ENCODE results near the gene SMOC1. TPM values are rescaled to one million over a fixed set of nuclear protein-coding genes. Genes with fewer than 3 reads are reported as not detected.

SMOC1 gene
- total RNA-seq, 3 donors from 2014 or later (not counting 1 experiment from before 2014, with no cell fraction given): not detected

DNA sequence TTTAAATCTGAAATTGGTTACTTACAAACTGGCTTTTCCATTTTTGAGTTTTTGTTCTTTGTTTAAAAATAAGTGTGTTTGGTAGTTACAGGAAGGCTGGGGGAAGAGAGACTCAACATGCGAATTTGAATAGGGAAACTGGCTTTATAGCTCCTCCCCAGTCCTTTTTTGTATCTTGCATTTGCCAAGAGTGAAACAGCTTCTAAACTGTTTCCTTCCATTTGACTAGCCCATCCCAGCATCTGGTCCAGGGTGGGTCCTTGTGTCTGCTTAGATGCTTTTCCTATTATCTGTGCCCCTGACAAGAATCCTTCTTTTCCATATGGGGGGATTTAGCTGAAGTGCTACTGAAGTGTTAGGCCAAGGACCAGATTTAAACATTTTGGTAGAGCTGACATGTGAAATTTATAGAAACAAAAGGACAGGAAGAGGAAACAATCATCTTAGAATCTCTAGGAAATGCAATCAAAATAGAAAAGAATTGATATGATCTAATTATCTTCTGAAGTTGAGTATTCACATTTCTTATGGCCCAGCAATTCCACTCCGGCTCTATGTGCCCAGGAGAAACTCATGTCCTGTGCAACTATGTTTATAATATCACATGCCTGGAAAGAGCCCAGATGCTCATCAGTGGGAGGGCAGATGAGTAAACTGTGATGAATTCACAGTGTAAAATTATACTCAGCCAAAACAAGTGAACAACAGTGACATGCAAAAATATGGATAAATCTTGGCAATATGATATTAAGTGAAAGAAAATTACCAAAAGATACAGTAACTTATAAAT is 7.4 kb downstream of the SMOC1 start:
- no peaks in the 10 kb centered on the region for H3K4me1 Mint-ChIP-seq

DNA sequence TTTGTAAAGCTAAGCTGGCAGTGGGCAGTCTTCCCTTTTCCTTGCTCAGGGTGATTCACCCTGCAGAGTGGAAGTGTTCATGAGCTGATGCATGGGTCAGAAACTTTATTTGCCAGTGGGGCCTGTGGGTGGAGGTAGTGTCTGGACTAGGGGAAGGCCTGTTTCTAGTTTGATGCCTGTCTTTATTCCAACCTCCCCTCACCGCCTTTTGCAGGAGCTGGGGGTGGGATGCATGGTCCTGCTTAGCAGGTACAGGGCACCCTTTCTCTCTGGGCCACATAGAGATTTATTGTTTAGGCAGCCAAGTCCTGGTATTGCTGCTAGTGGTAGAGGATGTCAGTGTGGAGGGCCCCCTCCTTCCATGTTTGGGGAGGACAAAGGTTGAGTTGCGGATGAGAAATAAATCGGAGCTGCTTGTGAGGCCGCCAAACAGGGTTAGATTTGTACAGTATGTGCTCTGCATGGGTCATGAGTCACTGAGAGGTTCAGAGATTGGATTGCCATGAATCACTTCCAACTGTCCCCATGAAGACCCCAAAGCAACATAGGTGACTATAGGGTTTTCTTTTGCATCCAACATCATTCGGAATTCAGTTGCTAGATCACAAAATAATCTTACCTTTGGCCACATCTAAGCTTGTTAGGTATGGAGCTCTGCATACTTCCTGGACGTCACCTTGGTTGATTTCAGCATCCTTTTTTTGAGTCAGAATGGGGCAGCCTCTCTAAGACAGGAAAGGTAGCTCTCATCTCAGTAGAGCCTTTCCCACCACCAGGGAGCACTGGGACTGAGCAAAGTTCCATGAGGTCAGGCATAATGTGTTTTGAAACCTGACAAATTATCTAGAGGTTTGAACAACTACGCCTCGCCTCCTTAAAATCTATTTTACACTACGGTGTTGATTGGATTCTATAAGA is 8.8 kb downstream of the SMOC1 start:
- no peaks in the 10 kb centered on the region for H3K9me3 Mint-ChIP-seq
- WGBS (ENCODE audit: insufficient coverage): 93% methylated on average over 6 of the region's 9 CpGs
- H3K4me1 Mint-ChIP-seq: no peaks in the 10 kb centered on the region
- H3K36me3 Mint-ChIP-seq: no peaks in the 10 kb centered on the region
- Histone ChIP-seq H3K36me3 (ENCODE audit: control insufficient read depth, insufficient read depth, low read length) (no peaks in the 10 kb centered on the region), H3K4me3 (ENCODE audit: low read length) (no peak overlapping the region), H3K9me3 (ENCODE audit: control insufficient read depth, insufficient read depth, low read length) (no peaks in the 10 kb centered on the region), H3K27me3 (ENCODE audit: control insufficient read depth, insufficient read depth, low read length) (no peaks in the 10 kb centered on the region), H3K27ac (ENCODE audit: low read length) (no peak overlapping the region), H3K4me1 (ENCODE audit: control insufficient read depth, insufficient read depth, low read length) (no peaks in the 10 kb centered on the region)
- H3K27ac Mint-ChIP-seq: no peak overlapping the region
- no peak overlapping the region for H3K4me3 Mint-ChIP-seq
- peaks cover 21 to 50% of the 10 kb centered on the region in 2 donors for H3K27me3 Mint-ChIP-seq (ENCODE audit: low read depth in 2 of 2)
- no peak for DNase-seq
- ATAC-seq: no peak
- TF ChIP-seq, protein P1, sequence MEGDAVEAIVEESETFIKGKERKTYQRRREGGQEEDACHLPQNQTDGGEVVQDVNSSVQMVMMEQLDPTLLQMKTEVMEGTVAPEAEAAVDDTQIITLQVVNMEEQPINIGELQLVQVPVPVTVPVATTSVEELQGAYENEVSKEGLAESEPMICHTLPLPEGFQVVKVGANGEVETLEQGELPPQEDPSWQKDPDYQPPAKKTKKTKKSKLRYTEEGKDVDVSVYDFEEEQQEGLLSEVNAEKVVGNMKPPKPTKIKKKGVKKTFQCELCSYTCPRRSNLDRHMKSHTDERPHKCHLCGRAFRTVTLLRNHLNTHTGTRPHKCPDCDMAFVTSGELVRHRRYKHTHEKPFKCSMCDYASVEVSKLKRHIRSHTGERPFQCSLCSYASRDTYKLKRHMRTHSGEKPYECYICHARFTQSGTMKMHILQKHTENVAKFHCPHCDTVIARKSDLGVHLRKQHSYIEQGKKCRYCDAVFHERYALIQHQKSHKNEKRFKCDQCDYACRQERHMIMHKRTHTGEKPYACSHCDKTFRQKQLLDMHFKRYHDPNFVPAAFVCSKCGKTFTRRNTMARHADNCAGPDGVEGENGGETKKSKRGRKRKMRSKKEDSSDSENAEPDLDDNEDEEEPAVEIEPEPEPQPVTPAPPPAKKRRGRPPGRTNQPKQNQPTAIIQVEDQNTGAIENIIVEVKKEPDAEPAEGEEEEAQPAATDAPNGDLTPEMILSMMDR (IDR thresholded peaks at IDR 0.05): no peak
- intact Hi-C loops (cut with micrococcal nuclease): no loop called here

More for the DNA sequence above, 7.4 kb downstream of the SMOC1 start:
- ATAC-seq (no peak), DNase-seq (no peak)
- Histone ChIP-seq H3K4me1 (ENCODE audit: control insufficient read depth, insufficient read depth, low read length) (no peaks in the 10 kb centered on the region), H3K4me3 (ENCODE audit: low read length) (no peak overlapping the region), H3K9me3 (ENCODE audit: control insufficient read depth, insufficient read depth, low read length) (no peaks in the 10 kb centered on the region), H3K27me3 (ENCODE audit: control insufficient read depth, insufficient read depth, low read length) (peaks cover 6% of the 10 kb centered on the region), H3K27ac (ENCODE audit: low read length) (no peak overlapping the region), H3K36me3 (ENCODE audit: control insufficient read depth, insufficient read depth, low read length) (no peaks in the 10 kb centered on the region)
- Mint-ChIP-seq H3K4me3 (no peak overlapping the region), H3K36me3 (no peaks in the 10 kb centered on the region), H3K9me3 (no peaks in the 10 kb centered on the region), H3K27ac (no peak overlapping the region), H3K27me3 (ENCODE audit: low read depth in 2 of 2) (peaks cover 25 to 41% of the 10 kb centered on the region in 2 donors)
- TF ChIP-seq, protein P1 (IDR thresholded peaks at IDR 0.05): no peak
- intact Hi-C loops (cut with micrococcal nuclease): no loop called here
- WGBS (ENCODE audit: insufficient coverage): 48% methylated on average over 2 of the region's 2 CpGs

DNA sequence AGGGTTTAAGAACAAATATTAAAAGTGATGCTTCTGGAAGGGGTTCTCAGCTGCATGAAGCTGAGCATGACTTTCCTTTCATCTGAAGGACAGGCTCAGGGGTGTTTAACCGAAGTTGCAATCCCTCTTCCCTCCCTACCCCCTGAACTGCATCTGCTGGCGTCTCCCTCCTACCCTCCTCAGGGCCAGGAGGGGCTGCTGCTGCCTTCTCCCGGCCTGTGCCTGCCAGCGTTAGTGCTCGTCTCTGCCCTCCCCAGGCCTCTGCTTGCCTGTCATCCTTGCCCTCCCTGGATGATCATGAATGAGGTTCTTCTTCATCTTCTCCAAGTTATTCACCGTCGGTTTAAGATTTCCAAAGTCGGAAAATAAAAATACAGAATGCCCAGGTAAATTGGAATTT is 12.2 kb downstream of the SMOC1 start:
- Mint-ChIP-seq H3K27ac (no peak overlapping the region), H3K36me3 (no peaks in the 10 kb centered on the region), H3K9me3 (no peaks in the 10 kb centered on the region), H3K4me1 (no peaks in the 10 kb centered on the region), H3K4me3 (no peak overlapping the region), H3K27me3 (ENCODE audit: low read depth in 2 of 2) (peaks cover 23 to 74% of the 10 kb centered on the region in 2 donors)
- Histone ChIP-seq H3K9me3 (ENCODE audit: control insufficient read depth, insufficient read depth, low read length) (no peaks in the 10 kb centered on the region), H3K4me1 (ENCODE audit: control insufficient read depth, insufficient read depth, low read length) (no peaks in the 10 kb centered on the region), H3K27me3 (ENCODE audit: control insufficient read depth, insufficient read depth, low read length) (no peaks in the 10 kb centered on the region), H3K36me3 (ENCODE audit: control insufficient read depth, insufficient read depth, low read length) (no peaks in the 10 kb centered on the region), H3K27ac (ENCODE audit: low read length) (no peak overlapping the region), H3K4me3 (ENCODE audit: low read length) (no peak overlapping the region)
- no peak for ATAC-seq
- intact Hi-C loops (cut with micrococcal nuclease): no loop called here
- 73% methylated on average over 8 of the region's 8 CpGs for WGBS (ENCODE audit: insufficient coverage)
- TF ChIP-seq, protein P1 (IDR thresholded peaks at IDR 0.05): no peak
- DNase-seq: no peak
